ENCODE results near the gene GMIP.

GRCh38 chr19:19657397-19657783 is 13.9 kb upstream of the GMIP start:
- TF ChIP-seq CTCF (IDR thresholded peaks at IDR 0.05): no peak
- no peak for TF ChIP-seq POLR2A (IDR thresholded peaks at IDR 0.05)
- TF ChIP-seq EP300 (IDR thresholded peaks at IDR 0.05): no peak
